ENCODE results near the gene BLOC1S4. TPM values are rescaled to one million over a fixed set of nuclear protein-coding genes. Genes with fewer than 3 reads are reported as not detected.

BLOC1S4 gene
- total and polyA plus RNA-seq, 4 donors = 4.9 to 7.7 (median 5.4) TPM

GRCh38 chr4:6696611-6697010, 19.4 kb upstream of the BLOC1S4 start:
- DNase-seq (ENCODE audit: low spot score) = no peak
- TF ChIP-seq JUND (IDR thresholded peaks at IDR 0.05) = no peak
- TF ChIP-seq REST (IDR thresholded peaks at IDR 0.05) = no peak
- TF ChIP-seq YY1 (IDR thresholded peaks at IDR 0.05) = no peak
- TF ChIP-seq EGR1 (IDR thresholded peaks at IDR 0.05; ENCODE audit: low read depth in 2 of 2) = no peak
- no peak for TF ChIP-seq NR2F2 (IDR thresholded peaks at IDR 0.05)
- TF ChIP-seq FOXA1 (IDR thresholded peaks at IDR 0.05) = no peak
- TF ChIP-seq HNF4G (IDR thresholded peaks at IDR 0.05) = no peak
- TF ChIP-seq SP1 (IDR thresholded peaks at IDR 0.05) = no peak
- TF ChIP-seq ATF3 (IDR thresholded peaks at IDR 0.05) = no peak
- no peak for TF ChIP-seq HNF4A (conservative IDR thresholded peaks at IDR 0.05)
- Histone ChIP-seq H3K36me3 (ENCODE audit: control insufficient read depth in 4 of 4, insufficient read depth in 3 of 4, low read depth in 1 of 4, low read length in 3 of 4) (no peaks in the 10 kb centered on the region), H3K4me1 (ENCODE audit: control insufficient read depth in 4 of 4, insufficient read depth in 4 of 4, low read length in 3 of 4) (peaks cover 6 to 16% (median 11%) of the 10 kb centered on the region in 4 donors), H3K27ac (ENCODE audit: low read depth in 1 of 2, low read length in 2 of 2) (peak overlapping the region; percentile 73 to 82), H3K9ac (ENCODE audit: low read depth in 1 of 2, low read length in 2 of 2) (no peak overlapping the region), H3K4me3 (ENCODE audit: low read depth in 1 of 3, low read length in 3 of 3) (no peak overlapping the region), H3K9me3 (ENCODE audit: control insufficient read depth in 4 of 4, low read length in 3 of 4) (no peaks in the 10 kb centered on the region), H3K27me3 (ENCODE audit: control insufficient read depth in 4 of 4, insufficient read depth in 4 of 4, low read length in 3 of 4) (no peaks in the 10 kb centered on the region)
- WGBS = 88% methylated on average over 8 of the region's 8 CpGs

GRCh38 chr4:6697131-6697530, 18.8 kb upstream of the BLOC1S4 start:
- WGBS = 95% methylated on average over 6 of the region's 6 CpGs
- peaks cover 6 to 16% (median 11%) of the 10 kb centered on the region in 4 donors for H3K4me1 ChIP-seq (ENCODE audit: control insufficient read depth in 4 of 4, insufficient read depth in 4 of 4, low read length in 3 of 4)
- DNase-seq (ENCODE audit: low spot score) = no peak

More at GRCh38 chr4:6697131-6697530, 18.8 kb upstream of the BLOC1S4 start:
- TF ChIP-seq REST (IDR thresholded peaks at IDR 0.05) = no peak
- no peak for TF ChIP-seq TAF1 (conservative IDR thresholded peaks at IDR 0.05)
- no peak for TF ChIP-seq CTCF (IDR thresholded peaks at IDR 0.05; ENCODE audit: low read depth, low read length, missing input control)
- no peak for TF ChIP-seq EGR1 (IDR thresholded peaks at IDR 0.05; ENCODE audit: low read depth in 2 of 2)
- no peak for TF ChIP-seq MAX (IDR thresholded peaks at IDR 0.05)
- no peak for TF ChIP-seq YY1 (IDR thresholded peaks at IDR 0.05)
- TF ChIP-seq RXRA (IDR thresholded peaks at IDR 0.05) = no peak
- TF ChIP-seq JUND (IDR thresholded peaks at IDR 0.05) = no peak
- no peak for TF ChIP-seq RAD21 (IDR thresholded peaks at IDR 0.05)
- no peak for TF ChIP-seq FOXA2 (IDR thresholded peaks at IDR 0.05)
- TF ChIP-seq FOXA1 (IDR thresholded peaks at IDR 0.05) = no peak
- no peak for TF ChIP-seq ATF3 (IDR thresholded peaks at IDR 0.05)
- no peak for TF ChIP-seq ZBTB33 (IDR thresholded peaks at IDR 0.05)
- no peak for TF ChIP-seq GABPA (IDR thresholded peaks at IDR 0.05 in 1 of 2, conservative IDR thresholded peaks at IDR 0.05 in 1 of 2)
- no peak for TF ChIP-seq NR2F2 (IDR thresholded peaks at IDR 0.05)
- no peak for TF ChIP-seq SP1 (IDR thresholded peaks at IDR 0.05)
- TF ChIP-seq HNF4G (IDR thresholded peaks at IDR 0.05) = no peak
- H3K27ac ChIP-seq (ENCODE audit: low read depth in 1 of 2, low read length in 2 of 2) = no peak overlapping the region
- no peak overlapping the region for H3K9ac ChIP-seq (ENCODE audit: low read depth in 1 of 2, low read length in 2 of 2)
- H3K36me3 ChIP-seq (ENCODE audit: control insufficient read depth in 4 of 4, insufficient read depth in 3 of 4, low read depth in 1 of 4, low read length in 3 of 4) = no peaks in the 10 kb centered on the region
- H3K9me3 ChIP-seq (ENCODE audit: control insufficient read depth in 4 of 4, low read length in 3 of 4) = no peaks in the 10 kb centered on the region
- no peaks in the 10 kb centered on the region for H3K27me3 ChIP-seq (ENCODE audit: control insufficient read depth in 4 of 4, insufficient read depth in 4 of 4, low read length in 3 of 4)
- no peak overlapping the region for H3K4me3 ChIP-seq (ENCODE audit: low read depth in 1 of 3, low read length in 3 of 3)
